ENCODE measurements around the gene PRAME. TPM values are rescaled to one million over a fixed set of nuclear protein-coding genes. Genes with fewer than 3 reads are reported as not detected.

The PRAME gene
- total RNA-seq, 1 donor from 2014 or later = not detected

- Mint-ChIP-seq H3K4me3 (ENCODE audit: unreplicated experiment) (no peak overlapping the region), H3K4me1 (ENCODE audit: unreplicated experiment) (no peaks in the 10 kb centered on the region), H3K27me3 (ENCODE audit: unreplicated experiment) (peaks cover 16% of the 10 kb centered on the region), H3K9me3 (ENCODE audit: unreplicated experiment) (no peaks in the 10 kb centered on the region), H3K36me3 (ENCODE audit: unreplicated experiment) (no peaks in the 10 kb centered on the region), H3K27ac (ENCODE audit: unreplicated experiment) (no peak overlapping the region)
- no peak for DNase-seq (ENCODE audit: extremely low spot score, unreplicated experiment)
- no peak for TF ChIP-seq CTCF (IDR thresholded peaks at IDR 0.05)
Measured at GRCh38 chr22:22528780-22529179, 30.3 kb downstream of the PRAME start.

GRCh38 chr22:22527312-22527711 lies 31.8 kb downstream of the PRAME start:
- TF ChIP-seq CTCF (IDR thresholded peaks at IDR 0.05) = no peak
- Mint-ChIP-seq H3K27me3 (ENCODE audit: unreplicated experiment) (peaks cover 23% of the 10 kb centered on the region), H3K36me3 (ENCODE audit: unreplicated experiment) (no peaks in the 10 kb centered on the region), H3K27ac (ENCODE audit: unreplicated experiment) (no peak overlapping the region), H3K4me3 (ENCODE audit: unreplicated experiment) (no peak overlapping the region), H3K9me3 (ENCODE audit: unreplicated experiment) (no peaks in the 10 kb centered on the region), H3K4me1 (ENCODE audit: unreplicated experiment) (no peaks in the 10 kb centered on the region)
- DNase-seq (ENCODE audit: extremely low spot score, unreplicated experiment) = no peak

GRCh38 chr22:22526125-22526912 lies 32.7 kb downstream of the PRAME start:
- Mint-ChIP-seq H3K27ac (ENCODE audit: unreplicated experiment) (no peak overlapping the region), H3K36me3 (ENCODE audit: unreplicated experiment) (no peaks in the 10 kb centered on the region), H3K27me3 (ENCODE audit: unreplicated experiment) (peaks cover 26% of the 10 kb centered on the region), H3K4me1 (ENCODE audit: unreplicated experiment) (no peaks in the 10 kb centered on the region), H3K4me3 (ENCODE audit: unreplicated experiment) (no peak overlapping the region), H3K9me3 (ENCODE audit: unreplicated experiment) (no peaks in the 10 kb centered on the region)
- DNase-seq (ENCODE audit: extremely low spot score, unreplicated experiment) = no peak
- no peak for TF ChIP-seq CTCF (IDR thresholded peaks at IDR 0.05)

GRCh38 chr22:22523494-22523893 lies 35.6 kb downstream of the PRAME start:
- H3K27me3 Mint-ChIP-seq (ENCODE audit: unreplicated experiment) = peaks cover 26% of the 10 kb centered on the region
- no peaks in the 10 kb centered on the region for H3K36me3 Mint-ChIP-seq (ENCODE audit: unreplicated experiment)
- H3K4me3 Mint-ChIP-seq (ENCODE audit: unreplicated experiment) = no peak overlapping the region
- no peaks in the 10 kb centered on the region for H3K4me1 Mint-ChIP-seq (ENCODE audit: unreplicated experiment)
- no peak overlapping the region for H3K27ac Mint-ChIP-seq (ENCODE audit: unreplicated experiment)
- no peak for DNase-seq (ENCODE audit: extremely low spot score, unreplicated experiment)
- H3K9me3 Mint-ChIP-seq (ENCODE audit: unreplicated experiment) = no peaks in the 10 kb centered on the region
- no peak for TF ChIP-seq CTCF (IDR thresholded peaks at IDR 0.05)

GRCh38 chr22:22521631-22522030 lies 37.4 kb downstream of the PRAME start:
- TF ChIP-seq CTCF (IDR thresholded peaks at IDR 0.05) = no peak
- Mint-ChIP-seq H3K27me3 (ENCODE audit: unreplicated experiment) (peaks cover 32% of the 10 kb centered on the region), H3K4me3 (ENCODE audit: unreplicated experiment) (no peak overlapping the region), H3K36me3 (ENCODE audit: unreplicated experiment) (no peaks in the 10 kb centered on the region), H3K27ac (ENCODE audit: unreplicated experiment) (no peak overlapping the region), H3K9me3 (ENCODE audit: unreplicated experiment) (no peaks in the 10 kb centered on the region), H3K4me1 (ENCODE audit: unreplicated experiment) (no peaks in the 10 kb centered on the region)
- no peak for DNase-seq (ENCODE audit: extremely low spot score, unreplicated experiment)
